HG02884 (cell line): Measurements from ENCODE around the gene NACAD.
"Not testable (repeated sequence)": the region's sequence is repeated elsewhere in the genome, so short reads cannot be mapped to it uniquely, and the experiment has no call there.

ENCODE experiments used
- ATAC-seq: cut with Tn5 transposase; IDR thresholded peaks from one replicate; pipeline ENCODE4 v1.9.1; 2021; ENCODE audit warnings: mild to moderate bottlenecking, moderate library complexity; ENCODE audit not compliant: unreplicated experiment

The NACAD gene

DNA sequence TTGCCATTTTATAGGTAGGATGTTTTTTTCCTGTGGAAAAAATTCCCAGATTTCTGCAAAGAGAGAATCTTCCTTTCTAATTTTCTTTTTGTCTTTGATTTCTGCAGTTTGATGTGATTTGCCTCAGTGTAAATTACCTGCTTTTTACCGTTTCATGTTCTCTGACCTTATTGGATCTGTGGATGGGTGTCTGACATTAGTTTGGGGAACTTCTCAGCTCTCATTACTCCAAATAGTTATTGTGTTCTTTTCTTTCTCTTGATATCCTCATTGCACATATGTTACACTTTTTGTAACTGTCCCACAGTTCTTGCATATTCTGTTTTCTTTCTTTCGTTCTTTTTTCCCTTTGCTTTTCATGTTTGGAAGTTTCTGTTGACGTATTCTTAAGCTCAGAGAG is 28.5 kb downstream of the NACAD start:
- ATAC-seq, result no peak

DNA sequence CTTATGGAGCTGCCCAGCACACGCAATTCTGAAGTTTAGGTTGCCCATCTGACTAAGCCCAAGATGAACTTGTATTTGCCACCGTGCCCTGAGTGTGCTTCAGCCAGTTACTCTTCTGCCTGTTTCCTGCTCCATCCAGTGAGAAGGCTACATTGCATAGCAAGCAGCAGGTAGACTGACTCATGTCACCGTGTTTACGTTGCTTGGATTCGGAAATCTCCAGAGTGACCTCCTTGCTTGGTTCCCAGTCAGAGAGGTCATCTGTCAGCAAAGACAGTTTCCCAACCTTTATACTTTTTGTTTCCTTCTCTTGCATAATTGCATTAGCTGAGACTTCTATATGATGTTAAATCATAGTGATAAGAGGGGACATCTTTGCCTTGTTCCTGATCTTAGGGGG is 30.9 kb downstream of the NACAD start:
- ATAC-seq, result no peak

DNA sequence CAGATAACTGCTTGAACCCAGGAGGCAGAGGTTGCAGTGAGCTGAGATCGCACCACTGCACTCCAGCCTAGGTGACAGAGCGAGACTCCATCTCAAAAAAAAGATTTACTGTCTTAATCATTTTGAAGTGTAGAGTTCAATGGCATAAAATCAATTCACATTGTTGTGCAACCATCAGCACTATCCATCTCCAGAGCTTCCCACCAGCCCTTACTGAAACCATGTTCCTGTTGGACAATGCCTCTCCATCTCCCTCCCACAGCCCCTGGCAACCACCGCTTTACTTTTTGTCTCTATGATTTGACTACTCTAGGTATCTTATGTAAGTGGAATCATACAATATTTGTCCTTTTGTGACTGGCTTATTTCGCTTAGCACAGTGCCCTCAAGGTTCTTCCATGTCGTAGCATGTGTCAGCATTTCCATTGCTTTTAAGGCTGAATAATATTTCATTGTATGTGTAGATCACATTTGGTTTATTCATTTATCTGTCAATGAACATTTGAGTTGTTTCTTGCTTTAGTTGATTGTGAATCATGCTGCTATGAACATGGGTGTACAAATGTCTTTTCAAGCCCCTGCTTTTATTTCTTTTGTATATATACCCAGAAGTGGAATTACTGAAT is 33.1 kb downstream of the NACAD start:
- no peak for ATAC-seq

DNA sequence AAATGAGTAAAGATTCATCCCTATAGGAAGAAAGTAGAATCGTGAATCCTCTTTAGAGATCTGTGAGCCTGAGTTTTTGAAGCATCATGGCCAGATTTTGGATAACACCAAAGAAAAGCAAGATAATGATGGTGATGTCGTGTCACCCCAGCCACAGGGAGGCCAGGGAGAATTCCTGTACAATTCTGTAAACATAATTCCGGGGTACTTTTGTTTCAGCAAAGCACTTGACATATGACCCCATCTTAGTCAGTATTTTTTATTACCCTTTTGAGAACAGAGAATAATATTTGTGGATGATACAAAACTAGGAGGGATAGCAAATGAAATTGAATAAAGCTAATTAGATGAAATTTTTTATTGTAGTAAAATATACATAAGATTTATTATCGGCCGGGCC is 33.8 kb downstream of the NACAD start:
- no peak for ATAC-seq

DNA sequence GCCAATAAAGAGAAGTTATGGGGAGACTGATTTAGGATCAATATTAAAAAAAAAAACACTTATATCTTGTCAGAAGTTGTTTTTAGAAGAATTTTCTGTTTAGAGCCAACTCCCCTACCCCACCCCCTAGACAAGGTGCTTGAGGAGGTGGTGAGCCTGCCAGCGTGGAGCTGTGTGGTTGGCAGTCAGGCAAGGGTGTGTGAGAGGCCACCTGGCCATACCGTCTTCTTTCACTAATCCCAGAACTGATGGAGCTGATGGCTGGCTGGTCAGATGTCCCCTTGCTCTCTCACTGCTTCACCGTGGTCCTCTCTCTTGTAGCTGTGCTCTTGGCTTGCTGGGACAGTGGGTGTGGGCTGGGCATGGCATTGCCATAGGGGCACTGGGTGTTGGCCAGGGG is 34.3 kb downstream of the NACAD start:
- no peak for ATAC-seq

DNA sequence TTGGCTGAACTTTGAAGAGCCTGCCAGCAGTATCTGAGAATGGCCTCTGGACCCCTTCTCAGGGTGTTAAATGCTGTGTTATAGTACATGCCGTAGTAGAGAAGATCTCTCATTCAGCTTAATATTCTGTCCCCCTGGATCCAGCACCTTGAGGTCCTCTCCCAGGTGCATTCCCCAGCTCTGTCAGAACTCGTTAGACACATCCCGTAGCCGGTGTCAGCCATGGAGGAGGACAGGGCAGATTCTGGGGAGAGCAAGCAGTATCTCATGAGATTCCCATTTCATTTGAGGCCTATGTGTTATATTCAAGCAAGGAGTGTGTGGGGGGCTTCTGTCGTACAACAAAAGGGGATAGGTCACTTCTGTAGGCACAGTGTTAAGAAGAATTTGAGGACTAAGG is 34.8 kb downstream of the NACAD start:
- ATAC-seq, result no peak

DNA sequence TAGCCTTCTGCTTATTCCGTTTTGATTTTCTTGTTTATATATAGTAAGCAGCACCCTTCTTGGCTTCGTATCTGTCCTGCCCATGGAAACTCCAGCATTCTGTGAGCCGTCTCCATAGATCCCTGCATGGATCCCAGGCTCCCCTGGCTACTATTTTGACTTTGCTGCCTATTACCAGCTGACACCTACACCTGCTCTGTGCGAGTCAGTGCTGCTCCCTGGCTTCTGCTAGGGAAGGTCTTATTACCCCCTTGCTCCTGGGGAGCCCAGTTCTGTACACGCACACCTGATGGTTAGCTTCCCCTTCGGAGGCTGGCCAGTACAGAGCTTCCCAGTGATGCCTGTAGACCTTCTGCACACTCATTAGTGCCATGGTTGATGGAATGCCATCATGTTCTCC is 35.4 kb downstream of the NACAD start:
- ATAC-seq, result no peak

DNA sequence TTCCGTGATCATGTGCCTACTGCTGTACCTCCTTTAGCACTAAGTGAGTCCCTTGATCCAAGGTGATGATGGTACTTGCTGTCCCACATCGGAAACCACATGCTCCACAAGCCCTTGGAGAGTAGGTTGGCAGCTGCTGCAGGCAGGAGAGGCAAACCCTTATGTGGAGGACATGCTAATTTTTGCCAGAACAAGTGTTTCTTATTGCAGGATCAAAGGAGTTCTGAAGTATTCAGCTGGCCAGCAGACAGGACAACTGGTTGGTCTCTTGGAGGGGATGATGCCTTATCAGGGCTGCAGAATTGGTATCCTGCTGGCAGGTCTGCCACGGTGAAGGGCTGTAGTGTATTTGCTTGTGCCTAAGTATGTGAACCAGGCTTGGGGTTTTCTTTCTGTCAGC is 36.8 kb downstream of the NACAD start:
- no peak for ATAC-seq

DNA sequence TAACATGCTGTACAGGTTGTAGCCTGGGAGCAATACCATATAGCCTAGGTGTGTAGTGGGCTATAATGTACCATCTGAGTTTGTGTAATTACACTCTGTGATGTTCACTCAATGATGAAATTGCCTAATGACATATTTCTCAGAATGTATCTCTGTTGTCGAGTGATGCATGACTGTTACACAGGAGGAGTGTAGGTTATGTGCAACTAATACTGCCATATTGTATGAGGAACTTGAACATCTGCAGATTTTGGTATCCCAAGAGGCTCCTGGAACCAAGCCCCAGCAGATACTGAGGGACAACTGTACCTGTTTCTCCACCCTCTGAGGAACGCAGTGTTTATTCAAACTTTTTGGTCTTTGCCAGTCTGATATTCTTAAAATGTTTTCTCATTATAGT is 38.6 kb downstream of the NACAD start:
- ATAC-seq, result no peak

DNA sequence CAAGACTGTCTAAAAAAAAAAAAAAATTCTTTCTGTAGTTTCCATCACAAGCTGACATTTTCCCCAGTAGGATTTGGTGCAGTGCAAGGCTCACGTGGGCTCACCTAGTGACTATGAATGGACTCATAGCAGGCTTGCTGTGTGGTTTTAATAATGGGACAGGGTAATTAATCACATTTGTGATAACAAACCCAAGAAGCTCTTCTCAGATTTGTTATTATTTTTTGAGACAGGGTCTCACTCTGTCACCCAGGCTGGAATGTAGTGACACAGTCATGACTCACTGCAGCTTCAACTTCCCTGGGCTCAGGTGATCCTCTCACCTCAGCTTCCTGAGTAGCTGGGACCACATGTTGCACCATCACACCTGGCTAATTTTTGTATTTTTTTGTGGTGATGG is 40.0 kb downstream of the NACAD start:
- ATAC-seq, result no peak

DNA sequence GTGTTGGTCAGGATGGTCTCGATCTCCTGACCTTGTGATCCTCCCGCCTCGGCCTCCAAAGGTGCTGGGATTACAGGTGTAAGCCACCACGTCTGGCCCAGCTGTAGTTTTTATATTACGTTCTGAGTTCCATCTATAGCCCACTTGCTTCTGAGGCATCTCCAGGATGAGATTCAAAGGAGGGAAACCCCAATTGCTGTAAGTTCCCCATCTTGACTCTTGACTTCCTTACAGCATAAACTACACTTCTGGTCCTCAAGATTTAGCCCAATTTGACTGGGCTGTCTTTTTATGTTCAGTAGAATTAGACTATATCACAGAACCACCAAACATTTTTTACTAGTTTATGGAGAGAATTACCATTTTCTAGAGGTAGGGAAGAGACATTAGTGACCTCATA is 44.4 kb downstream of the NACAD start:
- ATAC-seq, result no peak

DNA sequence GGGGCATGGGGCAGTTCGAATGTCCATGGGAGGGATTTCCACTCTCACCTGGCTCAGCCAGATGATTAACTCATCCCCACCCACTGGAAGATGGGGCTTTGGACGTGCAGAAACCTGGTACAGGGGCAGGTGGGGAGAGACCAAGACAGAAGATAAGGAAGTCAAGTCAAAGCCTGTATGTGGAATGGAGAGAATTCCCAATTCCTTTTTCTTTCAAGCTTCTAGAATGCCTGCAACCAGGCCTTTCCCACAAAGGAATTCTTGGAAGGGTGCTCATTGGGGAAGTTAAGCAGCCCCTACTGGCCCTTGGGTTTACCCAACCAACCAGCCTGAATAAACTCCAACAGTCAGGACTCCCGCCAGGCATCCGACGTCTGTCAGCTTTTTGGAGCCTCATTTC is 49.7 kb downstream of the NACAD start:
- no peak for ATAC-seq

DNA sequence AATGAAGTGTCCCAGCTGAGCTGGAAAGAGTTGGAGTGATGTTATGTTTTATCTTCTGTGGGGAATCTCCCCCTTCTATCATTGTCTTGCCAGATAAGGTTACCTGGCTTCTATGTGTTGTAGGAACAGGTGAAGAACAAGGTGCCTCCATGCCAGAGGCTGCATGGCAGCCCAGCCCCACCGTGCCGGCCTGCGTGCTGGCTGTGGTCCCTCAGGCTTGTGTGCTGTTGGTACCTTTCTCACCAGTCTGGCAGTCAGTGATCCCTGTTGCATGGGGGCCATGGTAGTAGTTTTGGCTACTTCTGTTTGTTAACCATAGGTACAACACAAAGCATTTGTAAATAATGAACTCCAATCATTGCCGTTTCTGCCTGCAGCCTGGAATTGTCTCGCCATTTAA is 50.9 kb downstream of the NACAD start:
- ATAC-seq, result no peak

DNA sequence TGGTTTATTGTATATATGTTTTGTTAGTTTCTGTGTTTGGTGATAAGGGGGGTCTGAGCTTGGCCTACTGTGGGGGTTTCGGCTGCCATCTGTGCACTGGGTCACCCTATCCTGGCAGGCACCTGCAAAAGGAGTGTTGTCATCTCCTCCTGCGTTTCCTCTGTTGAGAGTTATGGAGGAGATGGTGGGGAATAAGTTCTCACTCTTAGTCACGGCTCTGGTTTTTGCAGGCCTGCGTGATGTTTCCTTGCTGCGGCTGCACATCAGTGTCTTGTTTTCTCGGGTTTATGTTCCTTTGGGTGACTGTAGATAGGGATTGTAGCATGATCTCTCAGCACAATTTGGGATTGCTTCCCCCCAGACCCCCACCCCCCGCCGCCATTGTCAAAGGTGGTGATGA is 52.0 kb downstream of the NACAD start:
- no peak for ATAC-seq

DNA sequence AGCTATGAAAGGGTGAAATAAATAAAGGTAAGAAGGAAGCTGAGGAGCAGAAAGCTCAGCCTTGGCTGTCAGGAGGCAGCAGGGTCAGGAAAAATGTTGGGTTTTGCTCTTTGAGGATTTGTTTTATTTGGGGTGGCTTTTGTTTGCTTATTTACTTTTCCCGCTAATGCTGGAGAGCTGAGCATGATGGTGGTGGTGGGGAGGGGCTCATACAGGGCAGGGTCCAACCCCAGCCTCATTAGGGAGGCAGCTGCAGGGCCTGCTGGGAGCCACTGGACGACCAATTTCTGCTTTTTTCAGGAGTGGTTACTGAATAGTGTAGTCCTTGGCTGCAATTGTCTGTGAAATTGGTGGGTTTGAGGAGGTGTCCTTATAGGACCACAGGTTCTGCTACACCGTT is 52.5 kb downstream of the NACAD start:
- ATAC-seq, result no peak

DNA sequence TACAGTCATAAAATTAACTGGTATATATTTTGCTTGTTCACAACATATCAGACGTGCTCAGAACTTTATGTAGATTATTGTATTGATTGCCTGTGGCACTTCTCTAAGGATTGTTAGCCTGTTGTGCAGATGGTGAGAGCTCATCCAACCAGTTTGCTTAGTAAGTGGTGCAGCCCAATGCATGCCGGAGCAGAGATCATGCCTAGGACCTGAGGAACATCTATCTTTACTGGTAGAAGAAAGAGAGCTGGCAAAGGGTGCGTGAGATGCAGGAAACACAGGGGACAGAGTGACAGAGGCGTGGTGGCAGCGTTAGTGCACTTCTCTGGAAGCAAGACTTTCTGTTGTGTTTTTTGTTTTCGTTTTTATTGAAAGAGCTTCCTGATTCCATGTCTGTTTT is 52.9 kb downstream of the NACAD start:
- ATAC-seq, result no peak

DNA sequence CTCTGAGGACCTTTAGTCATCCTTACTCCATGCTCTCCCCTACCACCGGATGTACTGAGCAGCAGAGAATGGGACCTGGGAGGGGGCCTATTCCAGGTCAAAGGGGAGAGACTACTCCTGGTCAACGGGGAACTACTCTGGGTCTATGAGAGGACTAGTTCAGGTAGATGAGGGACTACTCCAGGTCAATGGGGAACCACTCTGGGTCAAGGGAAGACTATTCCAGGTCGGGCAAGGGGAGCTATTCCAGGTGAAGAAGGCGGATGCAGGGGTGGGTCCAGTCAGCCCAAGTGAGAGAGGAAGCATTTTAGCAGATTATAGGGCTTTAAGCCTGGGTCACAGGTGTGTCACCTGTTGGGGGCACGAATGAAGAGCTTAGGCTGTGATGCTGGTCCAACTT is 53.4 kb downstream of the NACAD start:
- no peak for ATAC-seq

DNA sequence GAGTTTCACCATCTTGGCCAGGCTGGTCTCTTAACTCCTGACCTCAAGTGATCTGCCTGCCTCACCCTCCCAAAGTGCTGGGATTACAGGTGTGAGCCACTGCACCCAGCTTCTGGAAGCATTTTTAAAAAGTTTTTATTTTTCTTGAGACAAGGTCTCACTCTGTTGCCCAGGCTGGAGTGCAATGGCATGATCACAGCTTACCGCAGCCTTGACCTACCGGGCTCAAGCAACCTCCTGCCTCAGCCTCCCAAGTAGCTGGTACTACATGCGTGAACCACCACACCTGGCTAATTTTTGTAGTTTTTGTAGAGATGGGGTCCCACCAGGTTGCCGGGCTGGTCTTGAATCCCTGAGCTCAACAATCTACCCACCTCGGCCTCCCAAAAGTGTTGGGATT is 54.1 kb downstream of the NACAD start:
- ATAC-seq, result not testable (repeated sequence)

DNA sequence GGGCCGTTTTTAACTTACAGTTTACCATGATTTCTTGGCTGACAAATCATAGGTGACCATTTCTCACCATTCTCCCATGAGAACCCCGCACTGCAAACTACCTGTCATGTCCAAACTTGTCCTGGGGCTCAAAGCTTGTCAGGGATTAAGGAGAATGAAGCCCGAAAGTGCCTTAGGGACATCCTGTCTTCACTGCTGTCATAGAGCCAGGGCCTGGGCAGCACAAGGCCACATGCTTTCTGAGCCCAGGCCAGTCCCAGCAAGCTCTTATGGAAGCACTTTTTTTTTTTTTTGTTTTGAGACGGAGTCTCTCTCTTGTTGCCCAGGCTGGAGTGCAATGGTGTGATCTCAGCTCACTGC is 54.9 kb downstream of the NACAD start:
- no peak for ATAC-seq

DNA sequence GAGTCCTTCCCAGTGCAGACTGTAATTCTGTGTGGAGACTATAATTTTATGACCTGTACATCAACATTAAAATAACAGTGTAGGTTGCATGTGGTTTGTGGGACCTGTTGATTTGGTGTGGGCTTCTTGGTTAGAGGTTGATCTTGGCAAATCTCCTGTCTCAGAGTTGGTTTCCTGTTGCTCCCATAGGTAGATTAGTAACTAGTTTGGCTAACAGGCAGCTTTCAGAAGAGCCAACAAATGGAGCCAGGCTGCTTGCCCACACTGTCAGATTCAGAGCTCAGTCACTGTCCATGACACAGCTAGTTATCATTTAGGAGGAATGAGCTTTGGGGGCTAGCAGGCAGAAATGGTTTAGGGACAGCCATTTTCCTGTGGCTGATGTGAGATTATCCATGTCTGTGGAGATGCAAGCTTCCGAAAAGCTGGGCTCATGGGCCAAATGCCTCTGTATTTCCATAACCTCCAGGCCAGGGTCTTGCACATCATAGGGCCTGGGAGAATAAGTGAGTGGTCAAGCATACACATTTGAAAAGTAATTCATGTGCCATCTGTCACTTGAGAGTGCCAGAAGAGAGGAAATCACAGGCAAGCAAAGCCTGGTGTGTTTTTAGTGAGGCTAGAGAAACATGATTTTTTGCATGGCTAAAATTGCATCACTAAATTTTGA is 55.4 kb downstream of the NACAD start:
- ATAC-seq, result no peak

DNA sequence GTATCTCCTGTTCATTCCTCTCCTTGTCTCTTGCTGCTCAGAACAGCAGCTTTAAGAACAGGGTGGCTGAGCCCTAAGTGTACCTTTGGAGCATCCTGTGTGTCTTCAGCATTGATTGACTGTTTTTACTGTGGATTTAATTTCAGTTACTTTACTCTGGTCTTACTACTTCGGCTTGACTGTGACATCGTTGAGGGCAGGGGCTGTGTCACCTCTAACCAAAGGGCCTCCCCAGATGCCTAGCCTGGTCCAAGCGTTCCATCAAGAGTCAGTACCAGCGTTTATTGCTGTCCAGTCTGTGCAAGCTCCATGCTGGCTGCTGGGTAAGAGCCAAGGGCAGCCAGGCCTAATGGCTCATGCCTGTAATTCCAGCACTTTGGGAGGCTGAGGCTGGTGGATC is 56.3 kb downstream of the NACAD start:
- ATAC-seq, result no peak

DNA sequence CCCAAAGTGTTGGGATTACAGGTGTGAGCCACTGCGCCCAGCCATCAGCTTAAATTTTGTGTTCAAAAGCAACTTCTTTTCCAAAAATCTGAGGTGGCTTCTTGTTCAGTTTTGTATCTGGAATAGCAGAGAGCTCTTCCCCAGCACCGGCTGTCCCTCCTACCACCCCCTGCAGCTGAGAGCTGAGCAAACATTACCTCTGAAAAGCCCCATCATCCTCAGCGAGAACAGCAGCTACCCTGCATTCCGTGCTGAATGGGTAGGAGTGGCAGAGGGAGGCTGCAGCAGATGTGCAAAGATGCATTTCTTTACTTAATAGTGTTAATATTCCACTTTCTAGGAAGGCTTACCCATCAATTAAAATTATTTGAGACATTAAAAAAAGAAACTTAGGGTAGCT is 56.9 kb downstream of the NACAD start:
- no peak for ATAC-seq
